ENCODE data around the gene FEZ2.

DNA sequence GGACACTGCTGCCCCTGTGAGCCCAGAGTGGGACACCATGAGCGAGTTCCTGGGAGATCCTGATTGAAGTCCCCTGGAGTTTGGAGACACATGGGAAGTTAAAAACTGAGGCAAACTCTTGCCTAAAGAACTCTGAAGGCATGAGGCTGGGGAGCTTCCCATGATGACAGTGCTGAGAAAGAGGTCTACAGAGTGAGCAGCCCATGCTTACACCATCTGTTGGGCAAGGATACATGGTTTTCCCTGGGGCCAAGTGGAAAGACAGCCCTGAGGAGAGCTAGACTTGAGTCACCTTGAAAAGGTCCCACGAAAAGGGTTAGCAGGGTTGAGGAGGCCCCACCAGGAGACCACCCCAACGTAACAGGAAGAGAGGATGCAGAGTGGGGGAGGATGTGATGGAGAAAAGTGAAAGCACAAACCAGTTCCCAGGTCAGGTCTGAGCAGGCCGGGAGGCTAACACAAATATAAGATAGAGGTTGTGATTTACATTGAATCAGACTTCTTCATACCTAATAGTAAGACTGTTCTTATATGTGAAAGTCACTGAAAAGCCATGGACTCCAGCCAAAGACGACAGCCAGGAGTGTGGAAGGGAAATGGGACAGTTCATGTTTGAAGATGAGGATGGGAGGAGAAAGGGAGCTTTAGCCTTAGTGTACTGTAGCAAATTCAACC lies 13.5 kb upstream of the FEZ2 start:
- TF ChIP-seq POLR2A (IDR thresholded peaks at IDR 0.05; ENCODE audit: control extremely low read depth in 1 of 2, low read depth in 2 of 2, low read length in 2 of 2): no peak
- TF ChIP-seq, protein P1, sequence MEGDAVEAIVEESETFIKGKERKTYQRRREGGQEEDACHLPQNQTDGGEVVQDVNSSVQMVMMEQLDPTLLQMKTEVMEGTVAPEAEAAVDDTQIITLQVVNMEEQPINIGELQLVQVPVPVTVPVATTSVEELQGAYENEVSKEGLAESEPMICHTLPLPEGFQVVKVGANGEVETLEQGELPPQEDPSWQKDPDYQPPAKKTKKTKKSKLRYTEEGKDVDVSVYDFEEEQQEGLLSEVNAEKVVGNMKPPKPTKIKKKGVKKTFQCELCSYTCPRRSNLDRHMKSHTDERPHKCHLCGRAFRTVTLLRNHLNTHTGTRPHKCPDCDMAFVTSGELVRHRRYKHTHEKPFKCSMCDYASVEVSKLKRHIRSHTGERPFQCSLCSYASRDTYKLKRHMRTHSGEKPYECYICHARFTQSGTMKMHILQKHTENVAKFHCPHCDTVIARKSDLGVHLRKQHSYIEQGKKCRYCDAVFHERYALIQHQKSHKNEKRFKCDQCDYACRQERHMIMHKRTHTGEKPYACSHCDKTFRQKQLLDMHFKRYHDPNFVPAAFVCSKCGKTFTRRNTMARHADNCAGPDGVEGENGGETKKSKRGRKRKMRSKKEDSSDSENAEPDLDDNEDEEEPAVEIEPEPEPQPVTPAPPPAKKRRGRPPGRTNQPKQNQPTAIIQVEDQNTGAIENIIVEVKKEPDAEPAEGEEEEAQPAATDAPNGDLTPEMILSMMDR (IDR thresholded peaks at IDR 0.05; ENCODE audit: control extremely low read depth in 1 of 3, insufficient read depth in 1 of 3, low read depth in 1 of 3, low read length in 3 of 3): no peak
- TF ChIP-seq KDM1A (IDR thresholded peaks at IDR 0.05; ENCODE audit: borderline replicate concordance, low read length): no peak
- TF ChIP-seq POU5F1 (IDR thresholded peaks at IDR 0.05; ENCODE audit: low read depth, low read length): no peak
- TF ChIP-seq, protein P2, sequence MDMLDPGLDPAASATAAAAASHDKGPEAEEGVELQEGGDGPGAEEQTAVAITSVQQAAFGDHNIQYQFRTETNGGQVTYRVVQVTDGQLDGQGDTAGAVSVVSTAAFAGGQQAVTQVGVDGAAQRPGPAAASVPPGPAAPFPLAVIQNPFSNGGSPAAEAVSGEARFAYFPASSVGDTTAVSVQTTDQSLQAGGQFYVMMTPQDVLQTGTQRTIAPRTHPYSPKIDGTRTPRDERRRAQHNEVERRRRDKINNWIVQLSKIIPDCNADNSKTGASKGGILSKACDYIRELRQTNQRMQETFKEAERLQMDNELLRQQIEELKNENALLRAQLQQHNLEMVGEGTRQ (IDR thresholded peaks at IDR 0.05; ENCODE audit: low read length): no peak
- TF ChIP-seq CHD2 (IDR thresholded peaks at IDR 0.05; ENCODE audit: low read length): no peak
- no peak for TF ChIP-seq PHF8 (conservative IDR thresholded peaks at IDR 0.05; ENCODE audit: low read depth, low read length)
- TF ChIP-seq EZH2 (IDR thresholded peaks at IDR 0.05; ENCODE audit: low read depth, low read length, severe bottlenecking): no peak
- no peak for TF ChIP-seq RAD21 (IDR thresholded peaks at IDR 0.05 in 1 of 2, conservative IDR thresholded peaks at IDR 0.05 in 1 of 2; ENCODE audit: low read depth in 2 of 2, low read length in 2 of 2)
- no peak for TF ChIP-seq BRCA1 (IDR thresholded peaks at IDR 0.05; ENCODE audit: low read depth, low read length)
- TF ChIP-seq EGR1 (IDR thresholded peaks at IDR 0.05; ENCODE audit: borderline replicate concordance, low read depth, low read length): no peak
- no peak for TF ChIP-seq TBP (IDR thresholded peaks at IDR 0.05; ENCODE audit: low read depth, low read length)
